PFSK-1 (cell line): ENCODE data around the gene GPSM1.

ENCODE experiments used
- POLR2AphosphoS5 ChIP-seq: IDR thresholded peaks from 2 replicates; pipeline ENCODE4 v1.6.1; 2012; ENCODE audit warnings: low read depth, mild to moderate bottlenecking, control low read depth, low read length, moderate library complexity
- REST ChIP-seq, 2 experiments: IDR thresholded peaks; 2 replicates each; pipeline versions ENCODE4 v1.6.1 to v1.8.0; 2011 to 2012; ENCODE audit warnings: low read depth in 2 of 2, low read length in 2 of 2, control low read depth in 1 of 2, inconsistent platforms in 1 of 2, mild to moderate bottlenecking in 1 of 2, moderate library complexity in 1 of 2; ENCODE audit not compliant: insufficient read depth in 1 of 2

DNA sequence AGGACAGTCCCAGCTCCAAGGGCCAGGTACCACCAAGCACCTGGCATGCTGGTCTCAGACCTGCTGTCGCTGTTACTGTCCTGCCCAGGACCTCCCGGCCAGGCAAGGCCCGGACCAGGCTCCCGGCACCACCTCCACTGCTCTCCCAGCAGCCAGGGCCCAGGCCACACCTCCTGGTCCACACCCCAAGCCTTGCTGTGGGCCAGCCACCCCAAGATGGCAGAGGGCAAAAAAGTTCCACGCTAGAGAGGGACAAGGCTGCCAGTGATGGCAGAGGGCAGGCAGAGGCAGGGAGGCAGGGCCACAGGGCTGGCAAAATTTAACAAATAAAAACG, 35.1 kb downstream of the GPSM1 start:
- no peak for TF ChIP-seq REST (IDR thresholded peaks at IDR 0.05; ENCODE audit: insufficient read depth in 1 of 2, low read depth in 2 of 2, low read length in 2 of 2)
- TF ChIP-seq POLR2AphosphoS5: no peak
